Hepatic stellate cell (primary cell): ENCODE results near the gene WDR88.
"Not testable (repeated sequence)": the region's sequence is repeated elsewhere in the genome, so short reads cannot be mapped to it uniquely, and the experiment has no call there.

Experiments used
- DNase-seq: peaks from one replicate; pipeline ENCODE4 v3.0.0; 2011; ENCODE audit warnings: low spot score

WDR88 gene

GRCh38 chr19:33132021-33132420 lies at the start of gene WDR88:
TSS of gene WDR88 (plus strand) at chr19:33132114. CDS start at chr19:33132170, 56 bp downstream.
- DNase-seq = no peak

- no peak for DNase-seq
Observed at GRCh38 chr19:33085570-33086128, 46.3 kb upstream of the WDR88 start.

- DNase-seq = no peak
Observed at GRCh38 chr19:33086955-33087354, 45.0 kb upstream of the WDR88 start.

- no peak for DNase-seq
Observed at GRCh38 chr19:33089010-33089409, 42.9 kb upstream of the WDR88 start.

- DNase-seq = no peak
Observed at GRCh38 chr19:33090179-33090578, 41.7 kb upstream of the WDR88 start.

- no peak for DNase-seq
Observed at GRCh38 chr19:33093420-33094210, 38.3 kb upstream of the WDR88 start.

DNA sequence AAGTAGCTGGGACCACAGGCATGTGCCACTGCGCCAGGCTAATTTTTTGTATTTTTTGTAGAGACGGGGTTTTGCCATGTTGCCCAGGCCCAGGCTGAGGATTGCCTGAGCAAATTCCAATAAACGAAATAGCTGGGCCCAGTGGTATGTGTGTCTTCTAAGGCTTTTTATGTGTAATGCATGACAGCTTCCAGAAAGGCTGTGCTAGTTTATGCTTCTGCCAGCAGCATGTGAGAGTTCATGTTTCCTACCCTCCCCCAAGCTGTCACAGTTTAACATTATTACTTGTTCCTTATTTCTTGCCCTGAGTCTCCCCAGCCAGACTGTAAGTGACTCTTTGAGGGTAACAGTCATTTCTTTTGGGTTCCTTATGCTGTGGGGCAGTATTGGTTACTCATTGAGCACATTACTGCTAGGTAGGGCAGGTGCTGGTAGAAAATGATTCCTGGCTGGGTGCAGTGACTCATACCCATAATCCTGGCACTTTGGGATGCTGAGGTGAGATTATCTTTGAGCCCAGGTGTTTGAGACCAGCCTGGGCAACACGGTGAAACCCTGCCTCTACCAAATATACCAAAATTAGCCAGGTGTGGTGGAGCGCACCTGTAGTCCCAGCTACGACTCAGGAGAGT lies 37.4 kb upstream of the WDR88 start:
- DNase-seq = no peak

GRCh38 chr19:33096005-33096404 lies 35.9 kb upstream of the WDR88 start:
- DNase-seq = no peak

DNA sequence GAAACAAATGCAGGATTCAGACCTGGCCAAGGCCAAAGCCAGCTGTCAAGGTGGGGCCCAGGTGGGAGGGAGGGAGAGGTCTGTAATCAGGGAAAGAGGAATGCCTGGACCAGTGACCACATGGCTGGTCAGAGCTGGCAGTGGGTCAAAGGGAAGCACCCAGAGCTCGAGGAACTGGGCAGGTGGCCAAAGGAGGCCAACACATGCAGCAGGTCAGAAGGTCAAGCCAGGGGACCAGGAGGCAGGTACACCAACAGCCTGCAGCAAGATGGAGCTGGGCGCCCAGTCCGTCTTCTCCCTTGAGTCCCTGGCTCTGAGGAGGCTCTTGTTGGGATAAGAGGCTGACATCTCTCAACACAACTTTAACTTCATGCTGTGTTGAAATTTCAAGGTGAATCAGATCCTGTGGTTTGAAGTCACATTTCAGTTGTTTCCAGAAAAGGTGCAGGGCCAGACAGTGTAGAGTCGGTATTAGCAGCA lies 33.8 kb upstream of the WDR88 start:
- no peak for DNase-seq

DNA sequence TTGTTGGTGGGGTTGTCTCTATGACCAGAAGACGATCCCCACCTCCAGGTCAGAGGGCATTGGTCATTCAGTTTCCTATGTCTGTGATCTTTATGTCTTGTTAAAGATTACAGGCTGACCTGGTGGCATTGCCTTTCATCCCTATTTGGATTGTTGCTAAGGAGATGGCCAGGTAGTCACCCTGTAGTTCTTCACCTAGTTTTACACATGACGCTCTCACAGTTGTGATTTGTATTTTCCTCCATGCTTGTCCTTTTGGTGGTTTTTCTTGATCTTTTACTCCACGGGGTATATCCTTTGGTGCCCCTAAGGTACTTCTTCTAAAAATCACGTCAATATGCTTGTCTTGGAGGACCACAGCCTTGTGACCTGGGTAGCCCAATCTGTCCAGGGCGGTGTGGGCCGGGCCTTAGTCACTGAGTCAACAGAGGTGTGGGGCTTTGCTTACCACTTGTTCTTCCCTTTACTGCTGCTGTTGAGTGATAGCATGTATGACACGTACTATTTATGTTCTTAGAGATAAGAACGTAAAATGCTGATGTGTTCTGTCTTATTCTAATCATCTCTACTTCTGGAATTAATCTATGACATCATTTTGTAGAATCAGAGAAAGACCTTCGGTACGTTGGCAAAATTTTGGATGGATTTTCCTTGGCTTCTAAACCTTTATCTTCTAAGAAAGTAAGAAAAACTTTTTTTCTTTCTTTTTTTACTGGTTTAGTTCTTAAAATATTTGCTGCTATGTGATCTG lies 30.8 kb upstream of the WDR88 start:
- no peak for DNase-seq

- no peak for DNase-seq
Observed at GRCh38 chr19:33102893-33103292, 29.0 kb upstream of the WDR88 start.

DNA sequence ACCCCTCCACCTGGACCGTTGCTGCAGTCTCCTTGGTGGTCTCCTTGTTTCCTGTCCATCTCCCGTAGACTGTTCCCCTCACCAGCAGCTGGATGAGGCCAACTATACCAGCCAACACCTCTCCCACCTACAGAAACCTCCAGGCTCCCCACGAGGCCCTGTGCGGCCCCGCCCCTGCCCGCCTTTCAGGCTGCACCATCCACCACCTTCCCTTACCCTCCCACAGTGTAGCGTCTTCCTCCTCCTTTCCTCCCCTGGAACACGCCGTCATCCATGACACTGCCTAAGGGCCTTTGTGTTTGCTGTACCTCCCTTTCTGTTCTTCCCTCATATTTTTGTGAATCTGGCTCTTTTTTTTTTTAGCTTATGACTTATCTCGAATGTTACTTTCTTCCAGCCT lies 23.8 kb upstream of the WDR88 start:
- DNase-seq = no peak

GRCh38 chr19:33110137-33110910 lies 21.6 kb upstream of the WDR88 start:
- DNase-seq = peak; percentile 57

GRCh38 chr19:33111587-33111986 lies 20.3 kb upstream of the WDR88 start:
- DNase-seq = no peak

GRCh38 chr19:33114312-33114711 lies 17.6 kb upstream of the WDR88 start:
- no peak for DNase-seq

GRCh38 chr19:33117501-33117900 lies 14.4 kb upstream of the WDR88 start:
- no peak for DNase-seq

- no peak for DNase-seq
Observed at GRCh38 chr19:33118643-33119042, 13.3 kb upstream of the WDR88 start.

- DNase-seq = no peak
Observed at GRCh38 chr19:33124207-33125098, 7.5 kb upstream of the WDR88 start.

DNA sequence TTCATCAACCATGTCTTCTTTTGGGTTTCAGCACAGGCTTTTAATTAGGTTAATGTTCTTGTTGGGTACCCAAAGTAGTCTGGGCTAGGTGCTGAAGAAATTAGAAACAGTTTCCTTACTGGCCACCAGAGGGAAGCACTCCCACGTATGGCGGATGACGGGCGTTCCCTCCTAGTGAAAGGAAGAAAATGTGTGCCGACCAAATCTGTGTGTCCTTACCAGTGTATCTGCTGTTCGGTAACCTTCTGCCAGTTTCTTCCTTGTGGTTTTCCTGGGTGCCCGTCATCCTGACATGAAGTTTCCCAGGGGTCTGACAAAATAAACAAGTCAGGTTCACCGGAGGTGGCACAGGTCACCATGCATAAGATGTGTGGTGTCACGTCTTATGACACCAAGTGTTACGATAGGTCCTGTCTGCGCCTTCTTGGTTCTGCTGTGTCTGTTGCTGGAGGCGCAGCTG lies 6.0 kb upstream of the WDR88 start:
- peak; percentile 83 for DNase-seq

DNA sequence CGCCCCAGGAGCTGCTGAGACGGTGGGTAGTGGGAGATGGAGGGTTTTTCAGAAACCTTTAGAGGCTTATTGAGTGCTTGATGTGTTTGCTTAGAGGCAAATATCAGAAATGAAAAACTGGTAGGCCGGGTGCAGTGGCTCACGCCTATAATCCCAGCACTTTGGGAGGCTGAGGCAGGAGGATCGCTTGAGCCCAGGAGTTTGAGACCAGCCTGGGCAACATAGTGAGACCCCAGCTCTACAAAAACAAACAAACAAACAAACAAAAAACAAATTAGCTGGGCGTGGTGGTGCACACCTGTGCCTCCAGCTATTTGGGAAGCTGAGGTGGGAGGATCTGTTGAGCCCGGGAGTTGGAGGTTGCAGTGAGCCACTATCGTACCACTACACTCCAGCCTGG lies 5.2 kb upstream of the WDR88 start:
- not testable (repeated sequence) for DNase-seq

DNA sequence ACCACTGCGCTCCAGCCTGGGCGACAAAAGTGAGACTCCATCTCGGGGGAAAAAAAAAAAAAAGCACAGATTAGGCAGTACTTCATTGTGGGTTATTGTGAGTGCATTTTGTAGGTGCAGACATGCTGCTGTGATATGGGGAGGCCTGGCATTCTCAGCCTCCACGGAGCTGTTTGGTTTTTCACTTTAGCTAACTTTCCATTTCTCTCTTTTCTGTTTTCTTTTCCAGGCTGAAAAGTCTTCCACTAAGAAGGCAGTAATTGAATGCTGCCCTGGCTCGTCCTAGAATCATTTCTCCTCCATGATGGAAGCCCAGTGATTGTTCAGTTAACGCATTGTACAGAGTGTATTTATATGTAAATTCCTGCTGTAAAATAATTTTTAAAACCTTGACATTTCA lies 2.0 kb upstream of the WDR88 start:
- no peak for DNase-seq
